NCI-H1105 (cell line): ENCODE data around the gene MCC.

Experiments
- DNase-seq: peaks from one replicate; lab custom pipeline; 2025; lab: John Stamatoyannopoulos, UW

MCC gene

GRCh38 chr5:113053511-113053995, 434.7 kb downstream of the MCC start:
- no peak for DNase-seq

- no peak for DNase-seq
Measured at GRCh38 chr5:113052041-113052795, 436.0 kb downstream of the MCC start.

GRCh38 chr5:113050721-113051382, 437.4 kb downstream of the MCC start:
- DNase-seq = no peak

GRCh38 chr5:113048931-113049330, 439.3 kb downstream of the MCC start:
- no peak for DNase-seq

GRCh38 chr5:113047733-113048652, 440.3 kb downstream of the MCC start:
- DNase-seq = no peak

- DNase-seq = no peak
Measured at GRCh38 chr5:113047234-113047633, 441.0 kb downstream of the MCC start.

- no peak for DNase-seq
Measured at GRCh38 chr5:113044776-113045465, 443.3 kb downstream of the MCC start.

- no peak for DNase-seq
Measured at GRCh38 chr5:113043491-113043931, 444.7 kb downstream of the MCC start.

GRCh38 chr5:113042491-113043243, 445.6 kb downstream of the MCC start:
- no peak for DNase-seq

GRCh38 chr5:113040672-113041260, 447.5 kb downstream of the MCC start:
- DNase-seq = no peak

GRCh38 chr5:113039934-113040285, 448.3 kb downstream of the MCC start:
- DNase-seq = no peak

GRCh38 chr5:113039229-113039933, 448.9 kb downstream of the MCC start:
- no peak for DNase-seq

GRCh38 chr5:113038714-113039113, 449.5 kb downstream of the MCC start:
- DNase-seq = no peak

GRCh38 chr5:113038136-113038535, 450.1 kb downstream of the MCC start:
- no peak for DNase-seq

- no peak for DNase-seq
Measured at GRCh38 chr5:113036826-113037225, 451.4 kb downstream of the MCC start.

- no peak for DNase-seq
Measured at GRCh38 chr5:113036321-113036720, 451.9 kb downstream of the MCC start.

GRCh38 chr5:113035096-113035495, 453.2 kb downstream of the MCC start:
- no peak for DNase-seq

GRCh38 chr5:113034182-113034773, 454.0 kb downstream of the MCC start:
- no peak for DNase-seq

- DNase-seq = no peak
Measured at GRCh38 chr5:113031557-113031956, 456.7 kb downstream of the MCC start.

- DNase-seq = no peak
Measured at GRCh38 chr5:113031104-113031503, 457.1 kb downstream of the MCC start.
